Medulla oblongata (tissue), 1 donor: ENCODE measurements around the gene CSPG4.
"Not testable (repeated sequence)": the region's sequence is repeated elsewhere in the genome, so short reads cannot be mapped to it uniquely, and the experiment has no call there.

Experiments
- DNase-seq: peaks from one replicate; pipeline ENCODE4 v3.0.0-alpha.2; 2015; ENCODE audit errors: extremely low spot score

Gene CSPG4

GRCh38 chr15:75742346-75742745, 29.7 kb upstream of the CSPG4 start:
- not testable (repeated sequence) for DNase-seq

- no peak for DNase-seq
Measured at GRCh38 chr15:75739791-75740190, 27.1 kb upstream of the CSPG4 start.

GRCh38 chr15:75738647-75739325, 26.1 kb upstream of the CSPG4 start:
- DNase-seq: peak; percentile 90

GRCh38 chr15:75738014-75738646, 25.5 kb upstream of the CSPG4 start:
- no peak for DNase-seq

GRCh38 chr15:75737116-75738013, 24.7 kb upstream of the CSPG4 start:
- DNase-seq: not testable (repeated sequence)

GRCh38 chr15:75736256-75736655, 23.6 kb upstream of the CSPG4 start:
- no peak for DNase-seq

GRCh38 chr15:75734861-75735760, 22.5 kb upstream of the CSPG4 start:
- DNase-seq: not testable (repeated sequence)

GRCh38 chr15:75733761-75734651, 21.4 kb upstream of the CSPG4 start:
- no peak for DNase-seq

GRCh38 chr15:75732809-75733451, 20.3 kb upstream of the CSPG4 start:
- DNase-seq: peak; percentile 72

GRCh38 chr15:75732177-75732808, 19.6 kb upstream of the CSPG4 start:
- no peak for DNase-seq

GRCh38 chr15:75731248-75732151, 18.9 kb upstream of the CSPG4 start:
- DNase-seq: peak; percentile 25

GRCh38 chr15:75730376-75731247, 18.0 kb upstream of the CSPG4 start:
- not testable (repeated sequence) for DNase-seq

- DNase-seq: no peak
Measured at GRCh38 chr15:75729326-75730069, 16.9 kb upstream of the CSPG4 start.

GRCh38 chr15:75727851-75728715, 15.4 kb upstream of the CSPG4 start:
- DNase-seq: peak; percentile 57

- no peak for DNase-seq
Measured at GRCh38 chr15:75727031-75727531, 14.4 kb upstream of the CSPG4 start.
